NCI-H446 treated with DMSO at 0.1 percent for 48 hours (cell line): ENCODE measurements around the gene SLC16A12.
"Not testable (repeated sequence)": the region's sequence is repeated elsewhere in the genome, so short reads cannot be mapped to it uniquely, and the experiment has no call there.

Experiments used
- DNase-seq: peaks from one replicate; lab custom pipeline; 2025; lab: John Stamatoyannopoulos, UW

Gene SLC16A12

DNA sequence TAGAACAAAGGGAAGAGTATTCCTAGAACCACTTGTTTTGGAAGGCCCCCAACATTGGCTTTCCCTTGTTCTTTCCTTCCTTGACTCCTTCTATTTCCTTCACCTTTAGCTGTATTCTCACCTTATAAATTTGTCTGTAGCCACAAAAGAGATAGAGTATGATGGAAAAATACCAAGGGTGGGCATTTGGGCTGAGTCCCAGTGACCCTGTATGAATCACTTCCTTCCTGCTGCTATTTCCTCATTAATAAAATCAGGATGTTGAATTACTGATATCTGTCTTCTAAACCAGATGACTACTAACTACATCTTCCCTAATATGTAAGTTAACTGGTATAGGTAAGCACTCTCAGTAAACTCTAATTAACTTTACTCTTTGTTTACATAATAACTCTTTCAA is 65.9 kb downstream of the SLC16A12 start:
- DNase-seq, result no peak

DNA sequence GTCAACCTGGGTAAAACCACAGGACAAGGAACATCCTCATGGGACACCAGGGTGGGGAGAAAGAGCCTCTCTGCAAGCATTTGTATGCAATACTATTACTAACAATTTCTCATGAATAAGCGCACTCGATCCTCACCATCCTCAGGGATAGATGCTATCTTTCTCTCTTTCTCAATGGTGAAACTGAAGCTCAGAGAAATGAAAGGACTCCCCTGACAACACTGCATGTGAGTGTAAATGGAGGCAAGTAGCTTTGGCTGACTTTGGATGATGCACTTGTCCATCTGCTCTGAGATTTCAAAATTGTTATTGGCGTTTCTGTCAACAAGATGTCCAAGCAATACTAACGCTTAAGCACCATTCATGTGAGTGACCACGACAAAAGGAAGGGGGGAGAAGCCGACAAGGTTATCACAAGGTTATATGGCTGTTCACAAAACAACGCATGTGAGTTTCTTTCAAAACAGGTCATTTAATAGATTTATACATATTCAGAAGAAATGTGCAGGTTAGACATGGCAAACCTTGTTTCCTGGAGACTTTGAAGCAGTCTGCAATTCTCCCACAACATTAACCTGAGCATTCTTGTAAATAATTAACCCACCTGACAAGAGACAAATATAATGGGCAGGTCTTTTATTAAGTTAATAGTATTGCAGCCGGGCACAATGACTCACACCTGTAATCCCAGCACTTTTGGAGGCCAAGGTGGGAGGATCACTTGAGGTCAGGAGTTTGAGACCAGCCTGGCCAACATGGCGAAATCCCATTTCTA is 67.0 kb downstream of the SLC16A12 start:
- DNase-seq, result no peak

DNA sequence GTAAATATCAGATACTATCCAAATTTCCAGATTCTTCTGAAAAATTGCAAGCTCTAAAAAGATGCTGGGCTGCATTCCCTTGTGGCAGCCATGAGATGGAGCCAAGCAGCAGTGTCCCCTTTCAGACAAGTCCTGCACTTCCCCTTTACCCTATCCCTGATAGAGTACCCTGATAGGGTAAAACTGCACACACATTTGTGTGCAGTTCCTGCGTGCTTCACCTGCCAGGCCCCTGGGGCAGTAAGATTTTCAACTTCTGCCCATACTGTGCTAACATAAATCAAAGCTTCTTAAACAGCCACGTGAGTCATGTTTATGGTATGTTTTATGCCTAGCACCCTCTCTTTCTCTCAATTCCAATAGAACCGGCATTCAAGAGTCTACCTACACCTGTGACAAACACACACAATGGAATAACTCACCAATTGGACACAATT is 68.8 kb downstream of the SLC16A12 start:
- DNase-seq, result no peak

DNA sequence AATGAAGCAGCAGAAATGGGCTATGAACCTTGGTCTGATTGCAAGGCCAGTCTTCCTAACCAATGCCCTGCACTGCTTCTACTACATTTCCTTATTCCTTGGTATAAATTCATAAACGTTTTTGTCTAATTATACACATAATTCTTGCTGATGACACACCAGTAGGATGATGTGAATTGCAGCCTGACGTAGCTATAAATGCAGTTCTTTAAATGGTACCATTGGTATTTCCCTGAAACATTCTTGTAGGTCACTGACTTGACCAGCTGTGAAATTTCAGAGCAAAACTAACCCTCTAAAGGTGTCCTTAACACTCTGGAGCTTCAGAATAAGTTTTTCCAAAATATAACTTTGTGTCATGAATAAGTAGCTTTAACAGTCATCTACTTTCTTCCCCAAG is 70.2 kb downstream of the SLC16A12 start:
- no peak for DNase-seq

DNA sequence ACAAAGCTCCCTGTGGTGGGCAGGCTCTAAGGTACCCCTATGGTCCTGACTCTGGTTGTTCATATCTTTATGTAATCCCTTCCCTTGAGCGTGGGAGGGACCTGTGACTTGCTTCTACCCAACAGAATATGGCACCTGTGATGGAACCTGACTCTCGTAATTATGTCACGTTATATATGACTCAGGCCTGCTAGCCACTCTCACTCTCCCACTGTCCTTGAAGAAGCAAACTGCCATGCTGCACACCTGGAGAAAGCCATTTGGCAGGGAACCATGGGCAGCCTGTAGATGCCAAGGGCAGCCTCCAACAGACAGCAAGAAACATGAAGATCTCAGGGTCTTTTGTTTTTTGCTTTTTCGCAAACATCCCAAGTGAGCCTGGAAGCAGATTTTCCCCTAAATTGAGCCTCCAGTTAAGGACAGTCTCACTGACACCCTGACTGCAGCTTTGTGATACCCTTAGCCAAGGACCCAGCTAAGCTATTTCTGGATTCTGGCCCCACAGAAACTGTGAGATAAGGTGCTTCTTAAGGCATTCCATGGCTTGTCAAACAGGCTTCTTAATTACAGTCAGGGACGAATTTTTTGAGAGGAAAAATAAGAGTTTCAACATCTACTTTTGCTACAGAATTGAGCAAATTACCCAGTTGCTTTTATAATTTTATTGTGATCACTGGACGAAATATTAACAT is 71.4 kb downstream of the SLC16A12 start:
- DNase-seq, result no peak

DNA sequence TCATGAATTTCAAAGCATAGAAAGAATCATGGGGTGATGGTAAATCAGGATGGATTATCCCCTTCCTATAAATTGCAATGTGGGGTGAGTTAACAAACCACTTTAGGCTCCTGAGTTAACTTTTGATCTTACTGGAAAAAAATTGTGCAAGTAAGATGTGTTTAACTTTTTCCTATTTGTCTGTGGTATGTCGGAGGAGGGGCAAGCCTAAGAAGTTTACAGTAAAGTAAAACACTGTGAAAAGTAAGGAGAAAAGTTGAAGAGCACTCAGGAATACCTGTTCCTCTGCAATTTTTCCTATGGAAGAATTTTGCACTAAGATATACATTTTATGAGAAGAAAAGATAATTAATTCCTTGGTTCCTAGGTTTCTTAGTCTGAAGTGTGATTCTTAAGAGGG is 76.6 kb downstream of the SLC16A12 start:
- no peak for DNase-seq

DNA sequence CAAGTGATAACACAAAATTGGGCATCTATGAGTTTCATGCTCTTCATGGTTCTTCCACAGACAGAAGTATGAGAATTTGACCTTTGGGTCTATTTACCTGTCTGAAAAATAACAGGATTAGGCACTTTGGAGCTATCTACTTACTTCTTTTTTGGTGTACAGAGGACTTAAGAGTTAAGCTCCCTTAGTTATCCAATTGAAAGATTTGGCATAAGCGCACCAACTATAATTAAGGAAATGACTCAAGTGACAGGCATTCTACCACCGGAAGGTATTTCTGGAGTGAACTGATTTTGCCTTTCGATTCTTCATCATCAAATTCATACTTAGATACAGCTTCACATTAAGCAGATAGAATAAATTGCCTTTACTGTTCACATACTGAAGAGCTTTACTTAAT is 77.1 kb downstream of the SLC16A12 start:
- DNase-seq, result no peak

DNA sequence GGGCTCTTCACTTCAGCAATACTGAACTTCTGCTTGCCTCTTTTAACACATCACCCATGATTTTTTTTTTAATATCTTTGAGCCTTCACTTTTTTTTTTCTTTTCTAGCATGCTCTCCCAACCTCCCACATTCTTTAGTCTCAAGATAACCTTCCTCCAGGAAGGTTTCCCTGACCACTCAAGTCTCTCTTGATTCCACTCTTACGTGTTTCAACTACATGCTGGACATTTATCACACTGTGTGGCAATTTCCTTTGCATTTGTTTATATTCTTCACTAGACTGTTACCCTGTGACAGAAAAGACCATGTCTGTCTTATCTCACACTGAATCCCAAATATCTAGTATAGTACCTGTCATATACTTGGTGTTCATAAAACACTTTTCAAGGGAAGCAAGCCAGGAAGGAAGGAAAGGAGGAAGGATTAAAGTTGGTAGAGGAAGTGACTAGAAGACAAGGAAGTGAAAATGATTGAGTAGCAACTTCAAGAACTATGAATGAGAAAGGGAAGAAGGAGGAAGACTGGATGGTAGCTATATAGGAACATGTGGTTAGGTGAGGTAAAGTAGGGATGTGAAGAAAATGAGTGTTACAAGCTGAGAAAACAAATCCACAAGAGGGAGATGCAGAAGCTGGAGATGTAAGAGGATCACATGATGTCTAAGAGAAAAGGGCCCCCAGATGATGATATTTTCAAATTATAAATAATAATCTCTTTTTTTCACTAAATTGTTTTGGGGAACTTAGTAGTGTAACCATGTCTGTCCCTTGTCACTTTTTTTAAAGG is 80.6 kb downstream of the SLC16A12 start:
- DNase-seq, result no peak

DNA sequence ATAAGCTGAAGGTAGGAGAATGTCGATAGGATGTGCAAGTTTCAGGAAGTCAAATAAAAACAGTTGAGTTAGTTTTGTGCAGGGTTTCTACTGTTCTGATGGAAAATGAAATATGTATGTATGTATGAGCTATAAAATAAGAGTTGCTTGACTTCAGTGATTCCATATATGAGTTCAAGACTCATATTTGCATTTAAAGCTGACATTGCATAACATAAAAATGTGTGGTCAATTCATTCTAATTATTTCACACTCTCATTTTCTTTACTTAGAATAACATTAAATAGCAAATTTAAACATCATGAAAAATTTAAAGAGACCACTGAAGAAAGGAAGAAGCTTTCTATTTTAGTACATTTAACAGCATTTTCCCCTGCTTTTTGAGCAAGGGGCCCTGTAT is 83.2 kb downstream of the SLC16A12 start:
- DNase-seq, result no peak

DNA sequence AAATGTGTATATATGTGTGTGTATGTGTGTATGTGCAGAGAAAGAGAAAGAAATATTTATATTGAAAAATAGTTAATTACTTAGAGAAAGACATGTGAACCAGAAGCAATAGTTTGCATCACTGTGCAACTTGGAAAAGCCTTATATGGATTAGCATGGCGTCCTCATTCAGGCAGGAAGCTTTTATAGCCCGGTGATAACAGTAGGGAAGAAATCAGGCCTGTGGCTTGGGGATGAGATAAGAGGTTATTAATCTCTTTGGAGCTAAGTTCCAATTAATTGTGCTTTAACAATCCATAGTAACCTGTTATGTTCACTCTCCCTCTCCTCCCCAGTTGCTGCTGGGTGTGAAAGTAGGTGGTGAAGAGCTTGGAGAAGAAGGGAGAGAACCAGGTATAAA is 84.5 kb downstream of the SLC16A12 start:
- DNase-seq, result no peak

DNA sequence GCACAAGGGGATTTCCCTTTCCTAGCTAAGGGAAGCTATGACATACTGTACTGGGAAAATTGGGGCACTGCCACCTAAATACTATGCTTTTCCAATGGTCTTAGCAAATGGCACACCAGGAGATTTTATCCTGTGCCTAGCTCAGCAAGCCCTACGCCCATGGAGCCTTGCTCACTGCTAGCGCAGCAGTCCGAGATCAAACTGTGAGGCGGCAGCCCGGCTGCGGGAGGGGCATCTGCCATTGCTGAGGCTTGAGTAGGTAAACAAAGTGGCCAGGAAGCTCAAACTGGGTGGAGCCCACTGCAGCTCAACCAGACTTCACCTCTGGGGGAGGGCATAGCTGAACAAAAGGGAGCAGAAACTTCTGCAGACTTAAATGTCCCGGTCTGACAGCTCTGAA is 90.6 kb downstream of the SLC16A12 start:
- not testable (repeated sequence) for DNase-seq

DNA sequence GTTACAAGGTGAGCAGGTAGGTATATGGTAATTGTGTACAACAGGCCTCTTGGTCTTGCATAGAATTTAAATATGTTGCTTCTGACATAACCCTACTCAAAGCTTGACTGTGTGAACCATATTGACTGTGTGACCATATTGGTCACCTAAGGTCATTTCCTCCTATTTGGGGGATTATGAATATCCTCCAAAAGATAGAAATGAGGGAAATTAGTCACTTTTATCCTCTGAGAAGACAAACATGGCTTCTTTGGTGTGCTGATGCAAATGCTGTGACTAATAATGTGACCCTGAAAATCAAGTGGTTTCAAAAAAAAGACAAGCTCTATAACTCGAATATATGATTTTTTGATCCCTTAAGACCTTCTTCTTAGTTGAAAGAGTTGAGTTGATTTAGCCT is 93.1 kb downstream of the SLC16A12 start:
- no peak for DNase-seq

DNA sequence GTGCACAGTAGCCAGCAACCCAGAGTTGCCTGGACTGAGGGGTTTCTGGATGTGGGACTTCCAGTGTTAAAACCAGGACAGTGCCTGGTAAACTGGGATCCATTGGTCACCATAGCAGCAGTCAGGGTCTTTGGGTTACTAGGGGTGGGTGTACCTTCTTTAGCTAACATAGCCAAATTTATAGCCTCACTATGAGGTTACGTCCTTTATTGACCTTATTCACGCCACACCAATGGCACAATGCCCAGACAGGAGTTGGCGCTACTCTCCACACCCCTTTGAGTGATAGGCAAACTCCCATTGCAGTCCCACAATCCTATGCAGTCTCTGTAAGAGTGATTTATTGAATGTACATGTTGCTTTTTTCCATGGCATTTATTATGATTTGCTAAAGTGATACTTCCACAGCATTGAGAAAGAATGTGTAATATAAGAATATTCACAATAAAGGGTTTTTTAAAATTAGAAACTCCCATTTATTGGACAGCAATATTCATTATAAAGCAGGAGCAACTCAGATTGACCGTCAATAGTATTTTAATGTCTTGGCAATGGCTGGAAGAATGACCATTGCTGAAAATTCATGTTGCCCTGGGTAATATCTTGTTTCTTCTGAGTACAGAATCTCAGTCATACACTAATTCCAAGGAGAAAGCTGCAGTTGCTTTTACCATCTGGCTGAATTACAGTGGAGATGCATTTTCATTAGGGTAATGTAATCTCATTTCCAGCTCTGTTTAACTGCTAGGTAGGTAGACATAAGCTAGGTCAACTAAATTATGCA is 95.0 kb downstream of the SLC16A12 start:
- DNase-seq, result no peak

DNA sequence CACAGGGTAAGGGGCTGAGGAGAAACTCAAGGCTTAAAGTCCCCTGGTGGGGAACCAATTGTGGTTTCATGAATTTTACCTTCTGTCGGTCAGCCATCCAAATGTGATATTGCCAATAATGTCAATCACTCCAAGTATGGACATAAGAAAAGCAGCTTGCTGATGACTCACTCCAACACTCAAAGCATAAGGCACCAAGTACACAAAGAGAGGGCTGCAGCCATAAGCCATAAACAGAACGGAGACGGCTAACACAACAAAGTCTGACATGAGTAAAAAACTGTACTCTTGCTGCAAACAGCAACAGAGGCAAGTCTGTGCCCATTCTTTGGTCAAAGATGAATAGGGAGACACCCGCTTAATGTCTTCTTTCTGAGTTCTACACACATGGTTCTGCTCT is 96.9 kb downstream of the SLC16A12 start:
- DNase-seq, result peak; percentile 17

DNA sequence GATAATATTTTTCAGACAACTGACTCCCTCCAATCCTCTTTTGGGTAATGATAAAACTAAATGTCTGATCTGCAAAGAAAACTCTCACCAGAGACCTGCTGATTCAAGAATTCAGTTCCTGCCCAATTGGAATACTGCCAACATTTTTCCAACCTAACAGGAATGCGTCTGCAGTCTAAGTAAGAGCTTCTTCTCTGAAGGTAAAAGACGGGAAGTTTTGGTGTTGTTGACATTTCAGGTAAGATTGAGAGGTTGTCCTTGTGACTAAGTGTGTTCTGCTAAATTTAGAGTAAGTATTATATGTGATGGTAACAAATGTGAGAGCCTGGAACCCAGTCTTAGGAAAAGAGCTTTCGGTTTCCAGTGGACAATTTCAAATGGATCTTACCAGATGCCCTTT is 103.4 kb downstream of the SLC16A12 start:
- no peak for DNase-seq

DNA sequence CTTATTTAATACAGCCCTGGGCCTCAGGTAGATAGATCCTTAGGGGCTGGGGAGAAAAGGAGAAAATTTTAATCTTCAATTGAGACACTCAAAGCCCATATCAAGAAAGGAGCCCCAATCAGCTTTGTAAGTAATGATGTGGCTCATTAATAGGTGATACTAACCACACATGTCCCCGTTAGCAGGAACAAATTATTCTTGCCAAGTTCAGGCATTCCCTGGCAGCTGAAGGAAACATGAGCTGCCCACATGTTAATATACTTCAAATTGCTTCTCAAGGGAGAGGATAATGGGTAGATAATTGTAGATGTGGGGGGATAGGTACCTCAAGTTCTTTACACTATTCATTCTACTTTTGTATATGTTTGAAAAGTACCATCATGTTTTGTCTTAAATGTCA is 106.5 kb downstream of the SLC16A12 start:
- DNase-seq, result peak; percentile 3

DNA sequence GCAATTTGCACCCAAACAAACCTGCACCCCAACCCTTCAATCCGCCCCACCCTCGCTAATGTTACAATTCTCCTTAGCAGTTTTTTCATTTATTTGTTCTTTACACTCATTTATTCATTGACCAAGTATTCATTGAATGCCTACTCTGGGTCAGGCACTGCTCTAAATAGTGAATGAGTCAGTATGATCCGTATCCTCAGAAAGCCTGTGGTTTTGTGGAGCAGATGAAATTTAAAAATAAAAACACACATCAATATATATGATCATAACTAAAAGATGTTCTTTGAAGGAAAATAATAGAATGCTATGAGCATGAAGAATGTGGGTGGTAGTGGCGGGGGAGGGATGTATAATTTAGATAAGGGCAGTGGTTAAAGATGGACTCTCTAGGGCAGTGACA is 107.8 kb downstream of the SLC16A12 start:
- DNase-seq, result no peak

DNA sequence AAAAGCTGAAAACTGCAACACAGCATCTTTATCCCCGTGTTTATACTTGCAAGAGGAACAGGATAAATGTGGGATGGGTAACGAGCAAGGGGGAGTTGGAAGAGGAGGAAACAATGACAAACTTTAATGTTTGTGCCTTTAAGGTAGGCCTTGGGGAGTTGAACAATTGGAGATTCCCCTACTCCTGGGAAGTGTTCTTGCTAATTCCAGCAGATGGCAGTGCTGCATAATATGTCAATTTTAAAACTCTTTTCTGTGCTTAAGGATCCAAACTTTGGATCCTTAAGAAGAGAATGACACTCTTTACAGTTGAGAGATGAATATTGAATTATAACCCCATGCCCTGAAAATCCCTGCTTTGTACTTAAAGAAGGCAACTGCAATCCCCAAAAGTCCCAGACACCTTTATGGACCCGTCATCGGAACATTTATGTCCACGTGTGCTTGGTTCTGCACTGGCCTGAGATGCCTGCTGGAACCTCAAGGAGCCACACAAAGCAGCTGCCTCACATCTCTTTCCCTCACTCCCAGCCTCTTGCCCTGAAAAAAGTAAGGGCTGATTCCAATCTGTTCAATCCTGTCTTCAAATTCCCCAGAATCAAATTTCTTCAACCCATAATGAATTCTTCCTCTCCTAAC is 109.0 kb downstream of the SLC16A12 start:
- DNase-seq, result peak; percentile 8

DNA sequence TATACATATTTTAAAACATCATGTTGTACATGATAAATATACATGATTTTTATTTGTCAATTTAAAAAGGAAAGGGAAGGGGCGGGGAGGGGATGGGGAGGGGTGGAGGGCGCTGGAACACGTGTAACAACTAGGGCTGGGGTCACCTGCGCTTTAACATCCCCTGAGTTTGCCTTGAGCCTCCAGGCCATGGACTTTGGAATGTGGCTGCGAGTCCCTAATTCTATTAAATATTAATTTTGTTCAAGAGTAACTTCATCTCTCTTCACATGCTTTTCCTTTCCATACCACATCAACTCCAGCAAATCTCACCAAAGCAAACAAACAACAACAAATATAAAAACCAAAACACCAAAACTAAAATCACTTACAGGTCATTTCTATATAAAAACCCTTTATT is 110.4 kb downstream of the SLC16A12 start:
- DNase-seq, result no peak

DNA sequence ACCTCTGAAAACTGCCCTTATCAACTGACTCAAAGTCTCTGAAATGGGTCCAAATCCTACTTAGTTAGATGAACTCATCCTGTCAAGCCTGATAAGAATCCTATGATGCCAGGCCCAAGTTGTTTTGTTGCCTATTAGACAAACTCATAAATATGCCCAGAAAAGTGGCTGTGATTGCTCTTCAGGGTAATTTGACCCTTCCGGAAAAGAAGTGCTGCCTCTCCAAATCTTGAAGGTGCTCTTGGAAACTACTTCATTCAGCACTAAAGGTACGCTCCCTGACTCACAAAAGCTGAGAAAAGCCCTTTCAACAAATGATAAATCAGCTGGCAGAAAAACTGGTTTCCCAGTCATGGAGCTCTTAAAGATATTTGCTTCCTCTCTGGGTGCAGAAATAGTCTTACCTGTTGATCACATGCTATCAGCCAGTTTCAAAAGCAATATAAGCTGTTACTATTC is 114.3 kb downstream of the SLC16A12 start:
- DNase-seq, result no peak

DNA sequence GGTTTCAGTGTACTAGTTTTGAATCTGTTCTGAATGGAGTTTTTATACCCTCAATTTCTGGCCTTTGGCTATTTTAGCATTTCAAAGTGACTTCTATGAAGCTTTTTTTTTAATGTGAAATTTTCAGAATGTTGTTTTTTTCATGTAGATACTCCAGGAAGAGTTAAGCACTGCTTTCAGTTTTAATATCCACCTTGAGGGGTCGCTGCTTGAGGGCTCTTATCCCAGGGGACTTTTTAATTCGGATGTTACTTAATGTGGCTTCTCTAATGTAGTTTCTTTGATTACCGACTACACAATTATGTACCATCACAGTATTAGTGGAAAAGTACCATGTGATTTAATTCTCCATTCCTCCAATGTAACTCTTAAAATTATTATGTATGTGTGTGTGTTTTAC is 115.8 kb downstream of the SLC16A12 start:
- DNase-seq, result no peak

DNA sequence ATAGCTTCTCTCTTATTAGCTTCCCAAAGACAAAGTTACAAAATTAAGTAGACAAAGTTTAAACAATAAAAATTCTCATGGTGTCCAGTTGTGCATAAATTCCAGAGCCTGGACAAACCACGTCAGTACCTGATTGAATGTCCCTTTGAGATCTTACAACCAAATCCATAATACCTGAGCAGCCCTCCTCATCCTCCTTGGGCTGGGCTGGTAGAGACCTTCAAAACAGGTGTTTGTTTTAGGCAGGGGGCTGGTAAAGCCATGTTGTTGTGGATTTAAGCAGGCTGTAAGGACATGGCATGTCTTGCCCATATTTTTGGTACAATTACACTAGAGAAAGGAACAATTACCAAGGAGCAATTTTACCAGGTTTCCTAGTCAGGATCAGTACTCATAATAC is 118.9 kb downstream of the SLC16A12 start:
- DNase-seq, result no peak
